GM23338 (cell line): ENCODE measurements around the gene SPTBN4. TPM values are rescaled to one million over a fixed set of nuclear protein-coding genes. Genes with fewer than 3 reads are reported as not detected.

Experiments used
- ATAC-seq: fragments of 200-7000 bp; cut with Tn5 transposase; 3 replicates; pipeline ENCODE4 v1.9.1; 2020
- DNase-seq: peaks from one replicate; pipeline ENCODE4 v3.0.0-alpha.2; 2015; ENCODE audit warnings: low spot score
- H2AFZ ChIP-seq: fragments of 200-600 bp; sonication (generic); 2 replicates; pipeline ENCODE4 v1.8.0; 2016; ENCODE audit warnings: antibody characterized with exemption, mild to moderate bottlenecking, moderate library complexity
- H3F3A ChIP-seq: fragments of 200-600 bp; sonication (generic); replicated peaks from 2 replicates; pipeline ENCODE4 v1.8.0; 2017; ENCODE audit warnings: antibody characterized with exemption, mixed run types, low read depth
- H3K27ac ChIP-seq: fragments of 200-600 bp; sonication (generic); 2 replicates; pipeline ENCODE4 v1.6.1; 2016; ENCODE audit warnings: low read depth
- H3K27me3 ChIP-seq: fragments of 200-600 bp; sonication (generic); 2 replicates; pipeline ENCODE4 v1.8.0; 2016; ENCODE audit warnings: mild to moderate bottlenecking, mixed run types, moderate library complexity; ENCODE audit not compliant: insufficient read depth
- H3K36me3 ChIP-seq: fragments of 200-600 bp; sonication (generic); 2 replicates; pipeline ENCODE4 v1.8.0; 2016; ENCODE audit warnings: mild to moderate bottlenecking; ENCODE audit not compliant: insufficient read depth
- H3K4me1 ChIP-seq: fragments of 200-600 bp; sonication (generic); 2 replicates; pipeline ENCODE4 v1.8.0; 2016; ENCODE audit warnings: mild to moderate bottlenecking, moderate library complexity; ENCODE audit not compliant: insufficient read depth
- H3K4me2 ChIP-seq: fragments of 200-600 bp; sonication (generic); 2 replicates; pipeline ENCODE4 v1.7.1; 2017; ENCODE audit warnings: mixed run types
- H3K4me3 ChIP-seq: fragments of 200-600 bp; sonication (generic); 2 replicates; pipeline ENCODE4 v1.6.1; 2016; ENCODE audit warnings: mixed run types
- H3K79me2 ChIP-seq: fragments of 200-600 bp; sonication (generic); replicated peaks from 2 replicates; pipeline ENCODE4 v1.8.0; 2017; ENCODE audit warnings: mild to moderate bottlenecking; ENCODE audit not compliant: insufficient read depth
- H3K9me2 ChIP-seq: fragments of 200-600 bp; sonication (generic); 2 replicates; pipeline ENCODE4 v1.8.0; 2017; ENCODE audit not compliant: insufficient read depth
- H4K20me1 ChIP-seq: fragments of 200-600 bp; sonication (generic); replicated peaks from 2 replicates; pipeline ENCODE4 v1.8.0; 2017; ENCODE audit warnings: mild to moderate bottlenecking; ENCODE audit not compliant: insufficient read depth
- H3K27ac Mint-ChIP-seq: 2 replicates; pipeline ENCODE4 v1.8.0; 2020; ENCODE audit warnings: inconsistent platforms, mild to moderate bottlenecking, moderate library complexity, mixed read lengths
- H3K27me3 Mint-ChIP-seq: 3 replicates; pipeline ENCODE4 v1.8.0; 2022; ENCODE audit warnings: low read depth, mild to moderate bottlenecking, moderate library complexity, mixed read lengths, inconsistent platforms; ENCODE audit not compliant: insufficient read depth, poor library complexity
- H3K36me3 Mint-ChIP-seq: 3 replicates; pipeline ENCODE4 v1.8.0; 2021; ENCODE audit warnings: low read depth, mild to moderate bottlenecking, inconsistent platforms, moderate library complexity, mixed read lengths
- H3K4me1 Mint-ChIP-seq: 3 replicates; pipeline ENCODE4 v1.8.0; 2020; ENCODE audit warnings: mild to moderate bottlenecking, inconsistent platforms, mixed read lengths
- H3K4me3 Mint-ChIP-seq: 3 replicates; pipeline ENCODE4 v1.8.0; 2021; ENCODE audit warnings: moderate library complexity, mild to moderate bottlenecking, inconsistent platforms, mixed read lengths
- H3K9me3 Mint-ChIP-seq: 3 replicates; pipeline ENCODE4 v1.8.0; 2020; ENCODE audit warnings: moderate library complexity, mild to moderate bottlenecking, inconsistent platforms, mixed read lengths
- CTCF ChIP-seq, 2 experiments: fragments of 200-600 bp in 1 of 2; sonication (generic) in 1 of 2; conservative IDR thresholded peaks; 2 replicates each; pipeline versions ENCODE4 v1.5.1 to v1.6.1; 2016 to 2017; ENCODE audit warnings: antibody characterized with exemption in 2 of 2, low read depth in 2 of 2, mild to moderate bottlenecking in 2 of 2, moderate library complexity in 1 of 2
- ETS1 ChIP-seq: IDR thresholded peaks from 2 replicates; pipeline ENCODE4 v1.6.1; 2016; ENCODE audit warnings: antibody characterized with exemption
- EZH2 ChIP-seq: fragments of 200-600 bp; sonication (generic); IDR thresholded peaks from one replicate; pipeline ENCODE4 v1.8.0; 2017; ENCODE audit warnings: antibody characterized with exemption, mild to moderate bottlenecking, low read depth; ENCODE audit not compliant: unreplicated experiment
- REST ChIP-seq: IDR thresholded peaks from one replicate; pipeline ENCODE4 v1.6.1; 2018; ENCODE audit warnings: antibody characterized with exemption; ENCODE audit not compliant: unreplicated experiment
- polyA plus RNA-seq: library from polyadenylated mRNA; unstranded; fragments of >200 nt; fragmentation: Nextera tagmentation; extraction: Ambion mirVana; gene quantifications from 2 replicates; pipeline ENCODE4 v1.2.1, GENCODE V29; 2016
- total RNA-seq: library from RNA; depleted of rRNA; stranded (reverse); fragments of >200 nt; shearing (Covaris generic); gene quantifications from 2 replicates; pipeline ENCODE4 v1.2.3, GENCODE V29; 2014

SPTBN4 gene
- total and polyA plus RNA-seq, 2 experiments from 2014 or later: 1.6 to 2.3 TPM

- no peak for TF ChIP-seq REST
- TF ChIP-seq ETS1: no peak
- TF ChIP-seq CTCF (conservative IDR thresholded peaks at IDR 0.05; ENCODE audit: low read depth in 2 of 2): no peak
Measured at GRCh38 chr19:40583283-40583682, 116.5 kb downstream of the SPTBN4 start (continued).

GRCh38 chr19:40584007-40584406, 117.2 kb downstream of the SPTBN4 start:
- Histone ChIP-seq H3K27me3 (no peaks in the 10 kb centered on the region), H3F3A (0 out of 2 replicates have a peak, but pooled peaks cover 4% of the 10 kb centered on the region), H3K4me3 (no peak overlapping the region), H3K4me2 (no peak overlapping the region), H3K36me3 (peaks cover 11% of the 10 kb centered on the region; the same call in 1 of the 2 replicates), H3K79me2 (no peaks in the 10 kb centered on the region), H4K20me1 (peaks cover 11% of the 10 kb centered on the region; the same call in 1 of the 2 replicates), H3K4me1 (no peaks in the 10 kb centered on the region), H3K9me2 (no peaks in the 10 kb centered on the region), H3K27ac (no peak overlapping the region), H2AFZ (no peak overlapping the region)
- Mint-ChIP-seq H3K4me3 (no peak overlapping the region), H3K4me1 (no peaks in the 10 kb centered on the region), H3K9me3 (no peaks in the 10 kb centered on the region), H3K27me3 (peaks cover 8% of the 10 kb centered on the region), H3K36me3 (peaks cover 45% of the 10 kb centered on the region), H3K27ac (no peak overlapping the region)
- ATAC-seq (peak; percentile 64), DNase-seq (peak; percentile 51)
- TF ChIP-seq EZH2 (no peak), CTCF (conservative IDR thresholded peaks at IDR 0.05; ENCODE audit: low read depth in 2 of 2) (peak; percentile 42 to 59)
